ENCODE results near the gene DNASE2B.
"Not testable (repeated sequence)": the region's sequence is repeated elsewhere in the genome, so short reads cannot be mapped to it uniquely, and the experiment has no call there.

Gene DNASE2B

DNA sequence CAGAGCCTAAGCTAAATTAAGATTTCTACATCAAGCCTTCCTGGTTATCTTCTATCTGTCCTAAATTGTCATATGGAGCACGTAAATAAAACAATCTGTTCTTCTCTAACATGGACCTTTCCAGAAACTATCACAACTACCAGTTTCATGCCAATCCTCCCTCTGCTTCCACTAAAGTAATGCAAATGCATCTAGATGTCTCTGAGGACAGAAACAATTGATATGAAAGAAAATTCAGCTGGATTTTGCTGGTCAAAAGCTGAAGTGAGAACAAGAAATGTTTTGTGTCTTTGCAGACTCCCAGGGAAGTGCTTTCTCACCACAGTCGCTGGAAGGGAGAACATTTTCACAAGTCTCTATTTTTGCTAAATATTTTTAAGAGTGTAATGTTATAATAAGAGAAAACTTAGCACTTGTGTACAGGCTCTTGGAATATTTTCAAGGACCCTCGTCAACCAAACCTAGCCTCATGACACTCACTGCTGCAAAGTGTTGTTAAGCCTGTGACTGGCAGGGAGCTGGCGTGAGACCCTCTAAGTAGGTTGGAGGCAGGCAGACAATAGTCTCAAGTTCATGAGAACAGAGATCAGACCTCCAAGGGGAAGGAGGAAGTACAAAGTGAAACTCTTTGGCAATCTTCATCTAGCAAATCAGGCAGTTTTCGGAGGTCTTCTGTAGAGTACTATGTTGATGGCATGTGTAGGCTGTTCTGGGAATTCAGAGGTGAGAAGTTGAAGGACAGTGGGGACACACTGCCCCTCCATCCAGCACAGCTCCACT, 38.8 kb downstream of the DNASE2B start:
- H3K4me3 ChIP-seq (ENCODE audit: low read depth, low read length) = no peak overlapping the region
- DNase-seq (ENCODE audit: low read depth) = no peak

DNA sequence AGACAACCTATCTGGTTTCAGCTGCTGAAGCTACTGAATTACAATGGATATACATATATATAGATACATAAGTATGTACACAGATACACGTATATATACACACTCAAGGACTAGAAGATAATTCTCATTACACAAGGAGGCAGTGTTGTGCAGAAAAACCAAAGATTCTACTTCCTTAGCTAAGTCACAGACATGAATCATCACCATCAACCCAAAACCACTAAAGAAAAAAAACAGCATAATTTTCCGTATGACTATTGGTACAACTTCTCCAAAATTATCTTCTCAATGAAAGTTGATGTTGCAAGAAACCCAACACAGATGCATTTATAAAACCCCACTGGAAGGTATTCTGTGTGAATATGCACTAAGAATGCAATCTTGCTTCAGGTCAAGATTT, 44.0 kb downstream of the DNASE2B start:
- DNase-seq (ENCODE audit: low read depth) = peak; percentile 78
- H3K4me3 ChIP-seq (ENCODE audit: low read depth, low read length) = no peak overlapping the region

DNA sequence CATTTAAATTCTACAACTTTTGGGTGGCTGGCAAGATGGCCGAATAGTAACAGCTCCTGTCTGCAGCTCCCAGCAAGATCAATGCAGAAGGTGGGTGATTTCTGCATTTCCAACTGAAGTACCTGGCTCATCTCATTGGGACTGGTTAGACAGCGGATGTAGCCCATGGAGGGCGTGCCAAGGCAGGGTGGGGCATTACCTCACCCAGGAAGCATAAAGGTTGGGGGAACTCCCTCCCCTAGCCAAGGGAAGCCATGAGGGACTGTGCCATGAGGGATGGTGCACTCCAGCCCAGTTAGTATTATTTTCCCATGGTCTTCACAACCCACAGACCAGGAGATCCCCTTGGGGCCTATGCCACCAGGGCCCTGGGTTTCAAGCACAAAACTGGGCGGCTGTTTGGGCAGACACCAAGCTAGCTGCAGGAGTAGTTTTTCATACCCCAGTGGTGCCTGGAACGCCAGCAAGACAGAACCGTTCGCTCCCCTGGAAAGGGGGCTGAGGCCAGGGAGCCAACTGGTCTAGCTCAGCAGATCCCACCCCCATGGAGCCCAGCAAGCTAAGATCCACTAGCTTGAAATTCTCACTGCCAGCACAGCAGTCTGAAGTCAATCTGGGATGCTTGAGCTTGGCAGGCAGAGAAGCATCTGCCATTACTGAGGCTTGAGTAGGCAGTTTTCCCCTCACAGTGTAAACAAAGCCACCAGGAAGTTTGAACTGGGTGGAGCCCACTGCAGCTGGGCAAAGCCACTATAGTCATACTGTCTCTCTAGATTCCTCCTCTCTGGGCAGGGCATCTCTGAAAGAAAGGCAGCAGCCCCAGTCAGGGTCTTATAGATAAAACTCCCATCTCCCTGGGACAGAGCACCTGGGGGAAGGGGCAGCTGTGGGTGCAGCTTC, 44.7 kb downstream of the DNASE2B start:
- not testable (repeated sequence) for H3K4me3 ChIP-seq (ENCODE audit: low read depth, low read length); DNase-seq (ENCODE audit: low read depth)

DNA sequence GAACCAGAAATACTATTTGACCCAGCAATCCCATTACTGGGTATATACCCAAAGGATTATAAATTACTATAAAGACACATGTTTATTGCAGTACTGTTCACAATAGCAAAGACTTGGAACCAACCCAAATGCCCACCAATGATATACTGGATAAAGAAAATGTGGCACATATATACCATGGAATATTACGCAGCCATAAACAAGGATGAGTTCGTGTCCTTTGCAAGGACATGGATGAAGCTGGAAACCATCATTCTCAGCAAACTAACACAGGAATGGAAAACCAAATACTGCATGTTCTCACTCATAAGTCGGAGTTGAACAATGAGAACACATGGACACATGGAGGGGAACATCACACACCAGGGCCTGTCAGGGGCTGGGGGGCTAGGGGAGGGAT, 50.4 kb downstream of the DNASE2B start:
- DNase-seq (ENCODE audit: low read depth) = not testable (repeated sequence)

DNA sequence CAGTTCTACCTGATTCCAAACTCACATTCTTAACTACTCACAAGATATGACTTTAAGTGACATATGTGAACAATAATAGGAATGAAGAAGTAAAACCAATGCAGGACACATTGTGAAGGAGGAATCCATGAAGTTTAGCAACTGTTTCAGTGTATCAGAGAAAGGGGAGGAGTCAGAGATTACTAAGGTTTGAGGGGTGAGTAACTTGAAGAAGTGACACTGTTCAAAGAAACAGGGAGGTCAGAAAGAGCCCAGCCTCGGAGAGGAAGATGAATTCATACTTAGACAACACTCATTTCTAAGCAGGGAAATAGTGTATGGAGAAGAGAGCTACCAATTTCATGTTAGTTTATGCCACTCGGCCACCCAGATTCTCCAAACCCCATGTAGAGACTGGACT, 52.6 kb downstream of the DNASE2B start:
- no peak for DNase-seq (ENCODE audit: low read depth)
- no peak overlapping the region for H3K4me3 ChIP-seq (ENCODE audit: low read depth, low read length)

More for the DNA sequence above, 50.4 kb downstream of the DNASE2B start:
- not testable (repeated sequence) for H3K4me3 ChIP-seq (ENCODE audit: low read depth, low read length)

DNA sequence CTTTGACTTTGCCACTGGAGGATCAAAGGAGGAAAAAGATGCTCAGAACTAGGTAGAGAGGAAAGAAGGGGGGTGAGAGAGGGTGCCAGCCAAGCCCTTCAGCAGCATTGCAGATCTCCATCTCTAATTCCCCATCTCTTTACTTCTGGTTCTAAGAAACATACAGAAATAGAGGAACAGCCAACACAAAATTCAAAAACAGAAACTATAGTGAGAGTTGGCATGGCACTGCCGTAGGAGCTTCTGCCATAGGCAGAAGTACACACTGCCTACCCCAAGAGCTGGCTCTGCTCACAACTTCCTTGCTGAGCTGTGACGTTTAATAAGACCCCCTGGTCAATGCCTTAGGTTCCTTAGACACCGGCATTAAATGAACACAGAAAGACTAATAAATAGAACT, 54.2 kb downstream of the DNASE2B start:
- DNase-seq (ENCODE audit: low read depth) = no peak
- H3K4me3 ChIP-seq (ENCODE audit: low read depth, low read length) = no peak overlapping the region

DNA sequence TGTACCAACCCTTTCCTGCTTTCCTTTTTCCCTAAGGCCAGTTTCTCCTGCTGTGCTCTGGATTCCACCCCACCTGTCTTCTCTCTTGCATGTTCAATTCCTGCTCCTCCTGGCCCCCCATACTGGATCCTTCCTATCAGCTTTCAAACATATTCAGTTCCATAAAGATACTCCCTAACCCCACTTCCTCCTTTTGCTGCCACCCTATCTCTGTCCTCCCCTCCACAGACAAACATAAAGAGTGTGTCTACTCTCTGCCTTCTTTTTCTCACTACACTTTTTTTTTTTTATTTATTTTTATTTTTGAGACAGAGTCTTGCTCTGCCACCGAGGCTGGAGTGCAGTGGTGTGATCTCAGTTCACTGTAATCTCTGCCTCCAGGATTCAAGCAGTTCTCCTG, 63.8 kb downstream of the DNASE2B start:
- no peak overlapping the region for H3K4me3 ChIP-seq (ENCODE audit: low read depth, low read length)
- DNase-seq (ENCODE audit: low read depth) = no peak

Measured in skeletal muscle cell (primary cell).